GM19463 (cell line): ENCODE measurements around the gene SRSF12.
"Not testable (repeated sequence)": the region's sequence is repeated elsewhere in the genome, so short reads cannot be mapped to it uniquely, and the experiment has no call there.

Experiments used
- ATAC-seq: cut with Tn5 transposase; IDR thresholded peaks from one replicate; pipeline ENCODE4 v1.9.1; 2021; ENCODE audit warnings: mild to moderate bottlenecking, moderate library complexity; ENCODE audit not compliant: unreplicated experiment

Gene SRSF12

GRCh38 chr6:89131599-89131998 lies 13.7 kb upstream of the SRSF12 start:
- no peak for ATAC-seq

GRCh38 chr6:89128256-89128671 lies 10.4 kb upstream of the SRSF12 start:
- ATAC-seq = not testable (repeated sequence)

- no peak for ATAC-seq
Measured at GRCh38 chr6:89122625-89123024, 4.8 kb upstream of the SRSF12 start.

GRCh38 chr6:89121934-89122333 lies 4.1 kb upstream of the SRSF12 start:
- no peak for ATAC-seq

GRCh38 chr6:89120371-89120770 lies 2.5 kb upstream of the SRSF12 start:
- ATAC-seq = no peak

GRCh38 chr6:89118931-89119330 lies 1.1 kb upstream of the SRSF12 start:
- ATAC-seq = no peak

GRCh38 chr6:89116702-89117101 lies 1.2 kb downstream of the SRSF12 start:
- no peak for ATAC-seq

- ATAC-seq = no peak
Measured at GRCh38 chr6:89111933-89112332, 5.9 kb downstream of the SRSF12 start.

- no peak for ATAC-seq
Measured at GRCh38 chr6:89110284-89110683, 7.6 kb downstream of the SRSF12 start.

GRCh38 chr6:89100114-89100513 lies 17.8 kb downstream of the SRSF12 start:
- no peak for ATAC-seq

GRCh38 chr6:89098461-89098860 lies 19.4 kb downstream of the SRSF12 start:
- ATAC-seq = no peak

GRCh38 chr6:89087881-89088280 lies 30.0 kb downstream of the SRSF12 start:
- no peak for ATAC-seq

GRCh38 chr6:89085409-89086205 lies 32.3 kb downstream of the SRSF12 start:
- no peak for ATAC-seq

- no peak for ATAC-seq
Measured at GRCh38 chr6:89084954-89085353, 32.9 kb downstream of the SRSF12 start.

GRCh38 chr6:89084542-89084941 lies 33.3 kb downstream of the SRSF12 start:
- ATAC-seq = no peak

- no peak for ATAC-seq
Measured at GRCh38 chr6:89082486-89082891, 35.4 kb downstream of the SRSF12 start.

GRCh38 chr6:89081423-89082322 lies 36.2 kb downstream of the SRSF12 start:
- ATAC-seq = peak; percentile 62

GRCh38 chr6:89081129-89081422 lies 36.8 kb downstream of the SRSF12 start:
- peak; percentile 4 for ATAC-seq

- ATAC-seq = peak; percentile 69
Measured at GRCh38 chr6:89080281-89081128, 37.4 kb downstream of the SRSF12 start, which contains the start of gene PNRC1. Gene PNRC1, plus strand, starts transcription at chr6:89080751. Its CDS starts 144 bp downstream, at chr6:89080895.

- ATAC-seq = no peak
Measured at GRCh38 chr6:89079511-89080234, 38.2 kb downstream of the SRSF12 start.
